ENCODE results near the gene ATP2B2.

DNA sequence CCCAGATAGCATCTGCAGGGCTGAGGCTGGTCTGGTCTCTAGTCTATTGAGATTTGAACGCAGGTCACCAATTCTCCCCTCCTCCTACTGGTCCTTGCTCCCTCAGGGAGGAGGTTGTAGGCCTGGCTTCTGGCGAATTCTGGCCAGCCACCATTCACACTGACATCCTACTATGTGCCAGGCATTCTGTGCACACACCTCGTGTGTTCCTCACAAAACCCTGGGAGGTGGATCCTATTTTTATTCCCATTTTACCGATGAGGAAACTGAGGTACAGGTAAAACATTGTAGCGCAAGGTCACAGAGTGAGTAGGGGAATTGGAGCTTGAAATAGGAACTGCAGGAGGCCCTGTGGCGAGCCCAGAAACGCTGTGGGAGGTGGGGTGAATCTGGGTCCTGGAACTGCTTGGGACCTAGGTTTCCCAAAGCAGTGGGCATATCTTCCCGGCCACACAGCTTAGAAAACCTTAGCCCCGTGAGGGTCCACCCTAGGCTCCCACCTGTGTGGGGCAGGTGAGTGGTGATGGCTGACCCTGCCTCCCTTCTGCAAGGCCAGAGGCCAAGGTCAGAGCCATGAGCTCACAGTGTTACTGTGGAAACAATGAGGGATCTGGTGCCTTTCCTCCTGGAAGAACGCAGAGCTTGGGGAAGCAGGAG, 4.8 kb upstream of the ATP2B2 start:
- TF ChIP-seq, protein P1, sequence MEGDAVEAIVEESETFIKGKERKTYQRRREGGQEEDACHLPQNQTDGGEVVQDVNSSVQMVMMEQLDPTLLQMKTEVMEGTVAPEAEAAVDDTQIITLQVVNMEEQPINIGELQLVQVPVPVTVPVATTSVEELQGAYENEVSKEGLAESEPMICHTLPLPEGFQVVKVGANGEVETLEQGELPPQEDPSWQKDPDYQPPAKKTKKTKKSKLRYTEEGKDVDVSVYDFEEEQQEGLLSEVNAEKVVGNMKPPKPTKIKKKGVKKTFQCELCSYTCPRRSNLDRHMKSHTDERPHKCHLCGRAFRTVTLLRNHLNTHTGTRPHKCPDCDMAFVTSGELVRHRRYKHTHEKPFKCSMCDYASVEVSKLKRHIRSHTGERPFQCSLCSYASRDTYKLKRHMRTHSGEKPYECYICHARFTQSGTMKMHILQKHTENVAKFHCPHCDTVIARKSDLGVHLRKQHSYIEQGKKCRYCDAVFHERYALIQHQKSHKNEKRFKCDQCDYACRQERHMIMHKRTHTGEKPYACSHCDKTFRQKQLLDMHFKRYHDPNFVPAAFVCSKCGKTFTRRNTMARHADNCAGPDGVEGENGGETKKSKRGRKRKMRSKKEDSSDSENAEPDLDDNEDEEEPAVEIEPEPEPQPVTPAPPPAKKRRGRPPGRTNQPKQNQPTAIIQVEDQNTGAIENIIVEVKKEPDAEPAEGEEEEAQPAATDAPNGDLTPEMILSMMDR (IDR thresholded peaks at IDR 0.05; ENCODE audit: poor library complexity): no peak
- TF ChIP-seq EZH2 (IDR thresholded peaks at IDR 0.05; ENCODE audit: borderline replicate concordance) (no peak), EZH2phosphoT487 (IDR thresholded peaks at IDR 0.05; ENCODE audit: low read depth, severe bottlenecking, unreplicated experiment) (no peak)
